Measurements from ENCODE around the gene SAMD9. TPM values are rescaled to one million over a fixed set of nuclear protein-coding genes. Genes with fewer than 3 reads are reported as not detected.

SAMD9 gene
- polyA plus RNA-seq, 3 donors = 2.9 to 14.7 (median 7.2) TPM

GRCh38 chr7:93156884-93157283 lies 39.1 kb upstream of the SAMD9 start:
- H3K27ac Mint-ChIP-seq = no peak overlapping the region
- H4K20me1 ChIP-seq (ENCODE audit: insufficient read depth, low read length) = no peaks in the 10 kb centered on the region
- H3K36me3 Mint-ChIP-seq = no peaks in the 10 kb centered on the region
- H3K27me3 Mint-ChIP-seq (ENCODE audit: low read depth in 3 of 3) = peaks cover 0 to 2% (median 0%) of the 10 kb centered on the region in 3 donors
- no peak for DNase-seq
- H3K36me3 ChIP-seq (replicated peaks in 1 of 2; ENCODE audit: control insufficient read depth in 1 of 2, insufficient read depth in 2 of 2, low read length in 2 of 2) = no peaks in the 10 kb centered on the region
- intact Hi-C loops (cut with micrococcal nuclease) = no loop called here
- no CpG with 5 or more reads among the region's 1 CpG for WGBS (ENCODE audit: insufficient coverage)
- no peak for TF ChIP-seq CTCF (IDR thresholded peaks at IDR 0.05)
- H3K27ac ChIP-seq (ENCODE audit: low read depth in 1 of 2, low read length in 2 of 2) = no peak overlapping the region
- peaks cover 0 to 13% (median 8%) of the 10 kb centered on the region in 7 donors for H3K9me3 Mint-ChIP-seq
- no peaks in the 10 kb centered on the region for H3K27me3 ChIP-seq (ENCODE audit: control insufficient read depth in 2 of 2, insufficient read depth in 2 of 2, low read length in 2 of 2)
- H3K9ac ChIP-seq (ENCODE audit: insufficient read depth, low read length, poor library complexity, severe bottlenecking) = no peak overlapping the region
- H3K4me3 ChIP-seq (replicated peaks in 1 of 3; ENCODE audit: low read depth in 2 of 3, low read length in 3 of 3) = no peak overlapping the region
- H3K4me1 ChIP-seq (ENCODE audit: control insufficient read depth in 1 of 2, insufficient read depth in 2 of 2, low read length in 2 of 2) = peaks cover 0 to under 1% of the 10 kb centered on the region in 2 donors
- no peaks in the 10 kb centered on the region for H3K79me2 ChIP-seq (ENCODE audit: insufficient read depth, low read length)
- H3K9me3 ChIP-seq (replicated peaks in 1 of 2; ENCODE audit: control insufficient read depth in 1 of 2, insufficient read depth in 1 of 2, low read length in 2 of 2) = peaks cover 5% of the 10 kb centered on the region in 2 donors
- no peak overlapping the region for H3K4me3 Mint-ChIP-seq
- H2AFZ ChIP-seq (ENCODE audit: insufficient read depth, low read depth, low read length, poor library complexity, severe bottlenecking) = no peak overlapping the region
- H3K4me1 Mint-ChIP-seq = no peaks in the 10 kb centered on the region
- H3K4me2 ChIP-seq (replicated peaks; ENCODE audit: extremely low read depth, low read length, poor library complexity, severe bottlenecking) = no peak overlapping the region

- Histone ChIP-seq H3K4me3 (replicated peaks in 1 of 3; ENCODE audit: low read depth in 2 of 3, low read length in 3 of 3) (peak overlapping the region in 1 of 3 experiments; percentile 11), H3K27ac (ENCODE audit: low read depth in 1 of 2, low read length in 2 of 2) (peak overlapping the region in 1 of 2 donors; percentile 85), H3K79me2 (ENCODE audit: insufficient read depth, low read length) (peaks cover 23% of the 10 kb centered on the region), H3K9me3 (replicated peaks in 1 of 2; ENCODE audit: control insufficient read depth in 1 of 2, insufficient read depth in 1 of 2, low read length in 2 of 2) (no peaks in the 10 kb centered on the region), H3K4me1 (ENCODE audit: control insufficient read depth in 1 of 2, insufficient read depth in 2 of 2, low read length in 2 of 2) (peaks cover 48 to 63% of the 10 kb centered on the region in 2 donors), H3K9ac (ENCODE audit: insufficient read depth, low read length, poor library complexity, severe bottlenecking) (no peak overlapping the region), H3K4me2 (replicated peaks; ENCODE audit: extremely low read depth, low read length, poor library complexity, severe bottlenecking) (peak overlapping the region; percentile 46), H3K27me3 (ENCODE audit: control insufficient read depth in 2 of 2, insufficient read depth in 2 of 2, low read length in 2 of 2) (no peaks in the 10 kb centered on the region), H3K36me3 (replicated peaks in 1 of 2; ENCODE audit: control insufficient read depth in 1 of 2, insufficient read depth in 2 of 2, low read length in 2 of 2) (no peaks in the 10 kb centered on the region), H2AFZ (ENCODE audit: insufficient read depth, low read depth, low read length, poor library complexity, severe bottlenecking) (peak overlapping the region; percentile 25), H4K20me1 (ENCODE audit: insufficient read depth, low read length) (no peaks in the 10 kb centered on the region)
- H3K27ac Mint-ChIP-seq = peak overlapping the region; percentile 69 to 90 (median 83)
- TF ChIP-seq CTCF (IDR thresholded peaks at IDR 0.05) = no peak
- H3K27me3 Mint-ChIP-seq (ENCODE audit: low read depth in 3 of 3) = peaks cover 0 to 3% (median 0%) of the 10 kb centered on the region in 3 donors
- peak overlapping the region in 1 of 2 donors; percentile 4 for H3K4me3 Mint-ChIP-seq
- peak in 2 of 3 donors; percentile 38 to 39 for DNase-seq
- H3K4me1 Mint-ChIP-seq = peaks cover 52% of the 10 kb centered on the region
- H3K36me3 Mint-ChIP-seq = peaks cover 0 to 2% of the 10 kb centered on the region in 2 donors
- intact Hi-C loops (cut with micrococcal nuclease) = loop anchor here in 1 of 2 donors (5.0 kb wide), 1 partner anchor 72 kb away; no protein-coding TSS in a partner anchor
- WGBS (ENCODE audit: insufficient coverage) = 100% methylated on average over 1 of the region's 1 CpG
- H3K9me3 Mint-ChIP-seq = peaks cover 0 to 3% (median 0%) of the 10 kb centered on the region in 7 donors
Observed at GRCh38 chr7:93150200-93150835, 32.5 kb upstream of the SAMD9 start.

Measured in CD14-positive monocyte (primary cell).